HPDE6-E6E7 (cell line): ENCODE data around the gene LHFPL3.
"Not testable (repeated sequence)": the region's sequence is repeated elsewhere in the genome, so short reads cannot be mapped to it uniquely, and the experiment has no call there.

ENCODE experiments used
- DNase-seq: peaks from one replicate; pipeline ENCODE4 v3.0.0; 2011; ENCODE audit warnings: missing footprints; ENCODE audit errors: extremely low spot score

The LHFPL3 gene

GRCh38 chr7:104894726-104895521, 566.5 kb downstream of the LHFPL3 start:
- DNase-seq = no peak

GRCh38 chr7:104895522-104896236, 567.3 kb downstream of the LHFPL3 start:
- no peak for DNase-seq

- DNase-seq = no peak
Observed at GRCh38 chr7:104898434-104898833, 570.0 kb downstream of the LHFPL3 start.

GRCh38 chr7:104900525-104901239, 572.3 kb downstream of the LHFPL3 start:
- DNase-seq = no peak

- DNase-seq = no peak
Observed at GRCh38 chr7:104901240-104901619, 572.8 kb downstream of the LHFPL3 start.

- DNase-seq = no peak
Observed at GRCh38 chr7:104902183-104902582, 573.8 kb downstream of the LHFPL3 start.

- DNase-seq = no peak
Observed at GRCh38 chr7:104903044-104903443, 574.6 kb downstream of the LHFPL3 start.

GRCh38 chr7:104903846-104904245, 575.4 kb downstream of the LHFPL3 start:
- no peak for DNase-seq

GRCh38 chr7:104906032-104906431, 577.6 kb downstream of the LHFPL3 start:
- DNase-seq = no peak

- no peak for DNase-seq
Observed at GRCh38 chr7:104906556-104906955, 578.2 kb downstream of the LHFPL3 start.

GRCh38 chr7:104908636-104909035, 580.2 kb downstream of the LHFPL3 start:
- DNase-seq = no peak

- DNase-seq = no peak
Observed at GRCh38 chr7:104909096-104909495, 580.7 kb downstream of the LHFPL3 start.

GRCh38 chr7:104914421-104914820, 586.0 kb downstream of the LHFPL3 start:
- DNase-seq = no peak

- DNase-seq = no peak
Observed at GRCh38 chr7:104921596-104921995, 593.2 kb downstream of the LHFPL3 start.

- no peak for DNase-seq
Observed at GRCh38 chr7:104922182-104923009, 594.0 kb downstream of the LHFPL3 start.

GRCh38 chr7:104923010-104923421, 594.6 kb downstream of the LHFPL3 start:
- DNase-seq = peak; percentile 49

- not testable (repeated sequence) for DNase-seq
Observed at GRCh38 chr7:104926189-104926588, 597.8 kb downstream of the LHFPL3 start.

- no peak for DNase-seq
Observed at GRCh38 chr7:104926601-104927041, 598.2 kb downstream of the LHFPL3 start.

- no peak for DNase-seq
Observed at GRCh38 chr7:104927055-104927454, 598.7 kb downstream of the LHFPL3 start.

GRCh38 chr7:104928721-104929400, 600.5 kb downstream of the LHFPL3 start:
- no peak for DNase-seq

GRCh38 chr7:104929921-104930320, 601.5 kb downstream of the LHFPL3 start:
- DNase-seq = peak; percentile 31
